Activated CD4-positive, alpha-beta memory T cell treated with anti-CD3 and anti-CD28 coated beads, Interleukin-2, amount 10 ng/mL, durations not matched to agents 7 days and 5 days (primary cell): ENCODE results near the gene INO80C. TPM values are rescaled to one million over a fixed set of nuclear protein-coding genes. Genes with fewer than 3 reads are reported as not detected.
A peak's percentile ranks its signal among the peaks of the same experiment; 100 is the strongest.

Experiments used
- CTCF ChIA-PET: fragments of 350-600 bp; sonication (Branson Sonifier 250); formaldehyde crosslinking; loops from one replicate; lab custom pipeline; 2021; ENCODE audit warnings: antibody characterized with exemption, inconsistent platforms; lab: Charles Lee
- POLR2A ChIA-PET: fragments of 350-600 bp; sonication (Branson Sonifier 250); formaldehyde crosslinking; loops from one replicate; lab custom pipeline; 2021; ENCODE audit warnings: antibody characterized with exemption; lab: Charles Lee
- DNase-seq: peaks from one replicate; pipeline ENCODE4 v3.0.0-alpha.2; 2020
- H3K27ac Mint-ChIP-seq: one replicate; pipeline ENCODE4 v1.8.0; 2021; ENCODE audit warnings: mild to moderate bottlenecking, mixed read lengths
- H3K27me3 Mint-ChIP-seq: one replicate; pipeline ENCODE4 v1.8.0; 2021; ENCODE audit warnings: mixed read lengths
- H3K36me3 Mint-ChIP-seq: one replicate; pipeline ENCODE4 v1.8.0; 2021; ENCODE audit warnings: low read depth, mixed read lengths
- H3K4me1 Mint-ChIP-seq: one replicate; pipeline ENCODE4 v1.8.0; 2021; ENCODE audit warnings: mixed read lengths
- H3K4me3 Mint-ChIP-seq: one replicate; pipeline ENCODE4 v1.8.0; 2021; ENCODE audit warnings: mild to moderate bottlenecking, mixed read lengths
- H3K9me3 Mint-ChIP-seq: one replicate; pipeline ENCODE4 v1.8.0; 2021; ENCODE audit warnings: mixed read lengths
- total RNA-seq, 2 experiments: library from RNA; stranded (reverse); gene quantifications; one replicate each; pipeline ENCODE4 v1.2.3, GENCODE V29; 2021

The INO80C gene
- total RNA-seq: 10 to 100 TPM; 18.4 to 18.8 TPM

- peaks cover 29% of the 10 kb centered on the region for H3K4me1 Mint-ChIP-seq
- no peaks in the 10 kb centered on the region for H3K36me3 Mint-ChIP-seq
- H3K9me3 Mint-ChIP-seq: peaks cover 3% of the 10 kb centered on the region
- ChIA-PET CTCF (interaction anchor here (0.7 to 1.6 kb wide), 7 partner anchors 10 to 455 kb away, joined by 3 to 4 read pairs (median 3); partner anchors contain the start of gene ZSCAN30), POLR2A (interaction anchor here (0.6 to 2.6 kb wide), 17 partner anchors 9 to 632 kb away, joined by 3 to 18 read pairs (median 4); partner anchors contain the start of genes ELP2, GALNT1, RMP24 and ZNF24)
- peak within 1 kb of the TSS; percentile 87 for H3K4me3 Mint-ChIP-seq
- H3K27ac Mint-ChIP-seq: peak within 1 kb of the TSS; percentile 91
- no peaks in the 10 kb centered on the region for H3K27me3 Mint-ChIP-seq
- DNase-seq: peak; percentile 92
These were observed at the start of gene INO80C for GRCh38 chr18:35497370-35498197. INO80C (minus strand) TSS chr18:35497960; CDS start chr18:35497874, 86 bp downstream.

- Mint-ChIP-seq H3K36me3 (no peaks in the 10 kb centered on the region), H3K9me3 (no peaks in the 10 kb centered on the region), H3K4me1 (no peaks in the 10 kb centered on the region), H3K27me3 (peaks cover 6% of the 10 kb centered on the region), H3K4me3 (no peak overlapping the region), H3K27ac (no peak overlapping the region)
- CTCF ChIA-PET: no interaction called here
- DNase-seq: no peak
- POLR2A ChIA-PET: no interaction called here
These were observed 49.3 kb upstream of the INO80C start for GRCh38 chr18:35547008-35547605.

- H3K4me1 Mint-ChIP-seq: no peaks in the 10 kb centered on the region
- H3K27me3 Mint-ChIP-seq: peaks cover 12% of the 10 kb centered on the region
- no peak for DNase-seq
- H3K27ac Mint-ChIP-seq: no peak overlapping the region
- H3K36me3 Mint-ChIP-seq: no peaks in the 10 kb centered on the region
- CTCF ChIA-PET: no interaction called here
- POLR2A ChIA-PET: no interaction called here
- H3K9me3 Mint-ChIP-seq: no peaks in the 10 kb centered on the region
- no peak overlapping the region for H3K4me3 Mint-ChIP-seq
These were observed 44.6 kb upstream of the INO80C start for GRCh38 chr18:35542356-35542755.

DNA sequence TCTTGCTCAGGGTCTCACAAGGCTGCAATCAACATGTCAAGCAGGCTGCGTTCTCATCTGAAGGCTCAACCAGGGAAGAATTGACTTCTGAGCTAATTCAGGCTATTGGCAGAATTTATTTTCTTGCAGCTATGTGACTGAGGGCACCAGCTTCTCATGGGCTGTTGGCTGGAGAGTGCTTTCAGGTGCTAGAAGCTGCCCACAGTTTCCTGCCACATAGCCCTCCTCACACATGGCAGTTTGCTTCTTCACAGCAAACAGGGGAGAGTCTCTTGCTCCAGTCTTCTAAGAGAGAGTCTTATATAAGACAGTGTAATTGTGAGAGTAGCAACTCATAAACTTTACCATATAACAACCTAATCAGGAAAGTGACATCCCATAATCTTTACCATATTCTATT, 37.5 kb upstream of the INO80C start:
- no peaks in the 10 kb centered on the region for H3K9me3 Mint-ChIP-seq
- no peak overlapping the region for H3K27ac Mint-ChIP-seq
- CTCF ChIA-PET: interaction anchor here (1.5 kb wide), 1 partner anchor 13 kb away, joined by 3 read pairs; no protein-coding TSS in a partner anchor
- H3K27me3 Mint-ChIP-seq: peaks cover 21% of the 10 kb centered on the region
- H3K36me3 Mint-ChIP-seq: no peaks in the 10 kb centered on the region
- H3K4me3 Mint-ChIP-seq: no peak overlapping the region
- POLR2A ChIA-PET: no interaction called here
- H3K4me1 Mint-ChIP-seq: no peaks in the 10 kb centered on the region
- DNase-seq: no peak

DNA sequence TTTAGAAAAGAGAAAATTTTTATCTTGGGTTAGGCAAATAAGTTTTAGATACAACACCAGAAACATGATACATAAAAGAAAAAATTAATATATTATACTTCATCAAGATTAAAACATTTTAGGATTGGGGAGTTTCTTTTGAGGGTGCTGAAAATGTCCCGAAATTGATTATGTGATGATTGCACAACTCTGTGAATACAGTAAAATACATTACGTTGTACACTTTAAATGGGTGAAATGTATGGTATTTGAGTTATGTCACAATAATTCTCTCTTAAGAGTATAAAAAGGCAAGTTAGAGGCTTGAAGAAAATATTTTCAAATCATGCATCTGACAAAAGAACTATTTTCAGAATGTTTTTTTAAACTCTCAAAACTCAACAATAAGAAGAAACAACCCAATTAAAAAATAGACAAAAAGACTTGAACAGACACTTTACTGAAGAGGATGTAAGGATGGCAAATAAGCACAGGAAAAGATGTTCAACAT, 36.2 kb upstream of the INO80C start:
- Mint-ChIP-seq H3K4me1 (no peaks in the 10 kb centered on the region), H3K4me3 (no peak overlapping the region), H3K36me3 (no peaks in the 10 kb centered on the region), H3K27ac (no peak overlapping the region), H3K27me3 (peaks cover 22% of the 10 kb centered on the region), H3K9me3 (no peaks in the 10 kb centered on the region)
- ChIA-PET POLR2A (no interaction called here), CTCF (no interaction called here)
- DNase-seq: no peak

GRCh38 chr18:35528749-35529274, 31.1 kb upstream of the INO80C start:
- POLR2A ChIA-PET: no interaction called here
- H3K27ac Mint-ChIP-seq: no peak overlapping the region
- no peaks in the 10 kb centered on the region for H3K9me3 Mint-ChIP-seq
- no peak for DNase-seq
- H3K36me3 Mint-ChIP-seq: no peaks in the 10 kb centered on the region
- H3K27me3 Mint-ChIP-seq: peaks cover 23% of the 10 kb centered on the region
- H3K4me3 Mint-ChIP-seq: no peak overlapping the region
- peaks cover 3% of the 10 kb centered on the region for H3K4me1 Mint-ChIP-seq
- CTCF ChIA-PET: no interaction called here

- H3K4me1 Mint-ChIP-seq: peaks cover 3% of the 10 kb centered on the region
- H3K4me3 Mint-ChIP-seq: no peak overlapping the region
- no peaks in the 10 kb centered on the region for H3K36me3 Mint-ChIP-seq
- CTCF ChIA-PET: no interaction called here
- POLR2A ChIA-PET: no interaction called here
- peaks cover 21% of the 10 kb centered on the region for H3K27me3 Mint-ChIP-seq
- H3K27ac Mint-ChIP-seq: no peak overlapping the region
- DNase-seq: no peak
- H3K9me3 Mint-ChIP-seq: no peaks in the 10 kb centered on the region
These were observed 28.8 kb upstream of the INO80C start for GRCh38 chr18:35526495-35527059.

GRCh38 chr18:35525795-35526494, 28.2 kb upstream of the INO80C start:
- CTCF ChIA-PET: interaction anchor here (0.6 kb wide), 1 partner anchor 25 kb away, joined by 3 read pairs; no protein-coding TSS in a partner anchor

DNA sequence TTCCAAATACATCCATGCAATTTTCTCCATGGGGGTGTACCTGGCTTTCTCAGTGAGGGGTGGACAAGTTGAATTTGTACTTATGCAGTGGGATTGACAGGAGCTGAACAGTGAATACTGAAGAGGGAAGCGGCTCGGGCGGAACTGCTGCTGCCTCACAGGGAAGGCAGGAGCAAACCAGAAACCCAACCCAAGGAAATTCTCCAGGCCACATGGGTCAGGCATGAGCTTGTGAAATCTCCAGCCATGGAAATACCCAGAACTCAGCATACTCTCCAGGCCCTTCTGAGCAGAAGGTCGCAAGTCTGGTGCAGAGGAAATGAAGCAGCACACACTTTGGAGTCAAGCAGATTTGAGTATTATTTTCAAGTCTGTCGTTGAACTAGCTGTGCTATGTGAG, 26.5 kb upstream of the INO80C start:
- Mint-ChIP-seq H3K27ac (no peak overlapping the region), H3K27me3 (peaks cover 23% of the 10 kb centered on the region), H3K4me3 (no peak overlapping the region), H3K4me1 (peaks cover 3% of the 10 kb centered on the region), H3K9me3 (no peaks in the 10 kb centered on the region), H3K36me3 (no peaks in the 10 kb centered on the region)
- no peak for DNase-seq
- POLR2A ChIA-PET: no interaction called here
- CTCF ChIA-PET: no interaction called here

More at GRCh38 chr18:35525795-35526494, 28.2 kb upstream of the INO80C start:
- no peaks in the 10 kb centered on the region for H3K36me3 Mint-ChIP-seq
- no peak for DNase-seq
- H3K27ac Mint-ChIP-seq: no peak overlapping the region
- no peaks in the 10 kb centered on the region for H3K9me3 Mint-ChIP-seq
- H3K27me3 Mint-ChIP-seq: peaks cover 21% of the 10 kb centered on the region
- H3K4me1 Mint-ChIP-seq: peaks cover 3% of the 10 kb centered on the region
- POLR2A ChIA-PET: no interaction called here
- H3K4me3 Mint-ChIP-seq: no peak overlapping the region

GRCh38 chr18:35522130-35522959, 24.6 kb upstream of the INO80C start:
- Mint-ChIP-seq H3K4me3 (no peak overlapping the region), H3K36me3 (no peaks in the 10 kb centered on the region), H3K9me3 (no peaks in the 10 kb centered on the region), H3K27ac (no peak overlapping the region), H3K27me3 (peaks cover 10% of the 10 kb centered on the region), H3K4me1 (peaks cover 3% of the 10 kb centered on the region)
- ChIA-PET CTCF (interaction anchor here (1.3 kb wide), 1 partner anchor 13 kb away, joined by 3 read pairs; no protein-coding TSS in a partner anchor), POLR2A (no interaction called here)
- DNase-seq: no peak

DNA sequence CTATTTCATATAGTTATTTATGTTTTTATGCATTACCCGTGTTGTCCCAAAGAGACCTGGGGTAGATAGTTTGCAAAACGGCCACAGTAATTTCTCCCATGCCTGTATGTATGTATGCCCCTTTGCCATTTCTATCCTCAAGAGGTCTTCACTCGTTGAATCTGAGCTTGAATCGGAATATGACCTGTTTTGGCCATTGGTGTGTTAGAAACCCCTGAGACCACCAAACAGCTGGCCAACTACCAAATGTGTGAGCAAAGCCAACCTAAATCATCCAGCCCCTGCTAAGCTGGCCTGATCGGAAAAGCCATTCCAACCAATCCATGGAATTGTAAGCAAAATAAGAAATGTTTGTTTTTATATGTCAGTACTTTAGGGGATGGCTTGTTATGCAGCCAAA, 23.4 kb upstream of the INO80C start:
- no peaks in the 10 kb centered on the region for H3K36me3 Mint-ChIP-seq
- no peak overlapping the region for H3K27ac Mint-ChIP-seq
- peaks cover 3% of the 10 kb centered on the region for H3K4me1 Mint-ChIP-seq
- H3K9me3 Mint-ChIP-seq: no peaks in the 10 kb centered on the region
- ChIA-PET CTCF (no interaction called here), POLR2A (no interaction called here)
- peaks cover 5% of the 10 kb centered on the region for H3K27me3 Mint-ChIP-seq
- no peak overlapping the region for H3K4me3 Mint-ChIP-seq
- DNase-seq: no peak
